WTC11 (cell line): ENCODE results near the gene CAPN7. TPM values are rescaled to one million over a fixed set of nuclear protein-coding genes. Genes with fewer than 3 reads are reported as not detected.

Experiments used
- AR ChIP-seq: fragments of 250-450 bp; sonication (Bioruptor Pico); IDR thresholded peaks from 2 replicates; pipeline ENCODE4 v1.9.0; 2021; ENCODE audit warnings: mild to moderate bottlenecking
- total RNA-seq: library from RNA; stranded (reverse); gene quantifications from 3 replicates; pipeline ENCODE4 v1.2.3, GENCODE V29; 2021

Gene CAPN7
- total RNA-seq, 1 experiment from 2014 or later, result 16.8 TPM

DNA sequence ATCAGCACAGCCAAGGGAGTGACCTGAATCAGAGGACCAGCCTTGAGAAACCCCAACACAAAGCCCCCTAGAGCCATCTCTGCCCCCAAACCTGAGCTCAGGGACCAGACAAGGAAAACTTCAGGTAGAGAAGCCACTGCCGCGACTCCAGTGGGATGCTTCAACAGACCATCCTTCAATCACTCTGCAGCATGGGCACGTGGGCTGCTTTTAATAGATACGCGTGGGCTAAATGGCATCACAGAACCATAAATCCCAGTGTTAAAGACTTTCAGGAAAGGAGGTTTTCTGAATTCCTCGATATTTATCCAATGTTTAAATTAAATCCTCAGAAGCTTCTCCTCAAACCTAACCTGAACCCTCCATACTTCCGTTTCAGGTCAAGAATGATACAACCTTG lies 95.7 kb downstream of the CAPN7 start (continued):
- no peak for TF ChIP-seq AR (CRISPR knock-in tag)

Other genes with a start within 250 kb of the CAPN7 start
- gene MRPS25, start 140.9 kb upstream of the CAPN7 start, total RNA-seq, result 69.7 to 72.7 TPM (median 70.1 TPM) in 3 replicates
- 20.7 to 24.2 TPM (median 21.5 TPM) in 3 replicates for gene RBSN, start 107.1 kb upstream of the CAPN7 start, total RNA-seq
- 5.1 to 7.2 TPM (median 5.9 TPM) in 3 replicates for gene SH3BP5, start 126.3 kb downstream of the CAPN7 start, total RNA-seq
- 13.7 to 18.2 TPM (median 17.5 TPM) in 3 replicates for gene METTL6, start 221.3 kb downstream of the CAPN7 start, total RNA-seq
- 23.9 to 26.1 TPM (median 25.4 TPM) in 3 replicates for gene EAF1, start 221.4 kb downstream of the CAPN7 start, total RNA-seq